Smooth muscle cell (in vitro differentiated cells): Measurements from ENCODE around the gene TEPSIN. TPM values are rescaled to one million over a fixed set of nuclear protein-coding genes. Genes with fewer than 3 reads are reported as not detected.

Experiments
- DNase-seq: peaks from one replicate; lab custom pipeline; 2025; ENCODE audit not compliant: unreplicated experiment; lab: John Stamatoyannopoulos, UW
- H2AFZ ChIP-seq: fragments of 200-600 bp; sonication (generic); 2 replicates; pipeline ENCODE4 v1.6.0; 2016; ENCODE audit warnings: antibody characterized with exemption, low read depth, mild to moderate bottlenecking
- H3F3A ChIP-seq: fragments of 200-600 bp; sonication (generic); 2 replicates; pipeline ENCODE4 v1.6.0; 2017; ENCODE audit warnings: antibody characterized with exemption, low read depth
- H3K27ac ChIP-seq: fragments of 200-600 bp; sonication (generic); 2 replicates; pipeline ENCODE4 v1.5.1; 2016; ENCODE audit warnings: low read depth, mild to moderate bottlenecking
- H3K27me3 ChIP-seq: fragments of 200-600 bp; sonication (generic); 2 replicates; pipeline ENCODE4 v1.6.1; 2016; ENCODE audit warnings: low read depth, mild to moderate bottlenecking
- H3K36me3 ChIP-seq: fragments of 200-600 bp; sonication (generic); 2 replicates; pipeline ENCODE4 v1.5.1; 2016; ENCODE audit warnings: low read depth
- H3K4me1 ChIP-seq: fragments of 200-600 bp; sonication (generic); 2 replicates; pipeline ENCODE4 v1.5.1; 2016; ENCODE audit warnings: low read depth
- H3K4me2 ChIP-seq: fragments of 200-600 bp; sonication (generic); 2 replicates; pipeline ENCODE4 v1.6.0; 2016; ENCODE audit warnings: mild to moderate bottlenecking
- H3K4me3 ChIP-seq: fragments of 200-600 bp; sonication (generic); 2 replicates; pipeline ENCODE4 v1.5.1; 2016; ENCODE audit warnings: mild to moderate bottlenecking
- H3K79me2 ChIP-seq: fragments of 200-600 bp; sonication (generic); 2 replicates; pipeline ENCODE4 v1.6.0; 2016; ENCODE audit warnings: low read depth, mild to moderate bottlenecking
- H3K9ac ChIP-seq: fragments of 200-600 bp; sonication (generic); 2 replicates; pipeline ENCODE4 v1.6.0; 2016; ENCODE audit warnings: low read depth
- H3K9me3 ChIP-seq: fragments of 200-600 bp; sonication (generic); replicated peaks from 2 replicates; pipeline ENCODE4 v1.5.1; 2016; ENCODE audit warnings: low read depth
- H4K20me1 ChIP-seq: fragments of 200-600 bp; sonication (generic); 2 replicates; pipeline ENCODE4 v1.6.0; 2016; ENCODE audit warnings: low read depth
- CTCF ChIP-seq: fragments of 200-600 bp; sonication (generic); IDR thresholded peaks from 2 replicates; pipeline ENCODE4 v1.5.1; 2017; ENCODE audit warnings: borderline replicate concordance, mild to moderate bottlenecking, antibody characterized with exemption; ENCODE audit not compliant: insufficient read depth, poor library complexity, severe bottlenecking
- WGBS: methylation state at CpG from one replicate; pipeline ENCODE4 v1.1.7; 2016; ENCODE audit warnings: low lambda C conversion rate; 5-methylcytosine and 5-hydroxymethylcytosine counted together
- polyA plus RNA-seq: library from polyadenylated mRNA; unstranded; fragments of >200 nt; fragmentation: Nextera tagmentation; extraction: Ambion mirVana; gene quantifications from 2 replicates; pipeline ENCODE4 v1.2.1, GENCODE V29; 2016
- total RNA-seq: library from RNA; depleted of rRNA; stranded (reverse); fragments of >200 nt; gene quantifications from 2 replicates; pipeline ENCODE4 v1.2.3, GENCODE V29; 2014

TEPSIN gene
- total and polyA plus RNA-seq, 2 experiments from 2014 or later: 9.8 to 18.6 TPM

- no peak for DNase-seq
- H2AFZ ChIP-seq: no peak overlapping the region
These were observed 12.9 kb upstream of the TEPSIN start for GRCh38 chr17:81251709-81252301.

GRCh38 chr17:81251094-81251708, 12.3 kb upstream of the TEPSIN start:
- peaks cover 23% of the 10 kb centered on the region for H4K20me1 ChIP-seq
- no peaks in the 10 kb centered on the region for H3K79me2 ChIP-seq
- no peak overlapping the region for H3K4me2 ChIP-seq
- TF ChIP-seq CTCF: no peak
- H2AFZ ChIP-seq: no peak overlapping the region
- H3K4me3 ChIP-seq: no peak overlapping the region
- H3K4me1 ChIP-seq: no peaks in the 10 kb centered on the region
- no peaks in the 10 kb centered on the region for H3K9me3 ChIP-seq
- no peak overlapping the region for H3K27ac ChIP-seq
- no peaks in the 10 kb centered on the region for H3K27me3 ChIP-seq
- H3K9ac ChIP-seq: no peak overlapping the region
- H3K36me3 ChIP-seq: no peaks in the 10 kb centered on the region
- WGBS: 94% methylated on average over 25 of the region's 25 CpGs
- no peak for DNase-seq
- H3F3A ChIP-seq: no peaks in the 10 kb centered on the region

More at GRCh38 chr17:81251709-81252301, 12.9 kb upstream of the TEPSIN start:
- no peak overlapping the region for H3K4me3 ChIP-seq
- TF ChIP-seq CTCF: no peak
- no peak overlapping the region for H3K4me2 ChIP-seq
- WGBS: 92% methylated on average over 29 of the region's 29 CpGs
- H3K9me3 ChIP-seq: no peaks in the 10 kb centered on the region
- H3K27me3 ChIP-seq: no peaks in the 10 kb centered on the region
- peaks cover 23% of the 10 kb centered on the region for H4K20me1 ChIP-seq
- H3K9ac ChIP-seq: no peak overlapping the region
- H3K79me2 ChIP-seq: no peaks in the 10 kb centered on the region
- no peaks in the 10 kb centered on the region for H3K36me3 ChIP-seq
- no peaks in the 10 kb centered on the region for H3K4me1 ChIP-seq
- no peak overlapping the region for H3K27ac ChIP-seq
- no peaks in the 10 kb centered on the region for H3F3A ChIP-seq

- Histone ChIP-seq H3K4me2 (no peak overlapping the region), H3K9ac (no peak overlapping the region), H3K27me3 (no peaks in the 10 kb centered on the region), H3K36me3 (no peaks in the 10 kb centered on the region), H3K4me1 (no peaks in the 10 kb centered on the region), H3K9me3 (no peaks in the 10 kb centered on the region), H3K79me2 (no peaks in the 10 kb centered on the region), H3K27ac (no peak overlapping the region), H2AFZ (no peak overlapping the region), H3F3A (no peaks in the 10 kb centered on the region), H4K20me1 (peaks cover 21% of the 10 kb centered on the region), H3K4me3 (no peak overlapping the region)
- TF ChIP-seq CTCF: no peak
- 96% methylated on average over 31 of the region's 31 CpGs for WGBS
- no peak for DNase-seq
These were observed 11.6 kb upstream of the TEPSIN start for GRCh38 chr17:81250286-81251093.
